ENCODE measurements around the gene ATP2A1.
"Not testable (repeated sequence)": the region's sequence is repeated elsewhere in the genome, so short reads cannot be mapped to it uniquely, and the experiment has no call there.

ATP2A1 gene

DNA sequence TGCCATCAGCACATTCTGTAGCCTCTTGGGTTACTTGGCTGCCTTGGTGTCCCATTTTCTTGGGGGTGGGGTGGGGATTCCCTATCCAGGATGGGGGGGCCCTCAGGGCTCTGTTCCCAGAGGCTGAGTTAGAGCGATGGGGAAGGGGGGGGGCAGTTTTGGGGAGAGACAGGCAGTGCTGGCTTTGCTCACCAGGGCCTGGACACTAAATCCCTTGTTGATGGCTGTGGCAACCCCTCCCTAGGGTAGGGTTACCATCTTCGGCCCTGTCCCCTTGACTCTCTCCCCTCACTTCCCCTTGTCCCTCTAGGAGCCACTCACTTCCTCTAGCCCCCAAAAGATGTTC lies 660 bp upstream of the ATP2A1 start:
- Histone ChIP-seq H3K4me3 (no peak overlapping the region), H3K27ac (no peak overlapping the region)
- no peak for DNase-seq (ENCODE audit: low spot score)
- TF ChIP-seq CTCF (IDR thresholded peaks at IDR 0.05) = no peak

GRCh38 chr16:28879261-28879840 lies 1.1 kb downstream of the ATP2A1 start:
- peak overlapping the region in 1 of 2 donors; percentile 27 for H3K27ac ChIP-seq
- no peak for DNase-seq (ENCODE audit: low spot score)
- TF ChIP-seq CTCF (IDR thresholded peaks at IDR 0.05) = no peak
- H3K4me3 ChIP-seq = peak overlapping the region; percentile 85

DNA sequence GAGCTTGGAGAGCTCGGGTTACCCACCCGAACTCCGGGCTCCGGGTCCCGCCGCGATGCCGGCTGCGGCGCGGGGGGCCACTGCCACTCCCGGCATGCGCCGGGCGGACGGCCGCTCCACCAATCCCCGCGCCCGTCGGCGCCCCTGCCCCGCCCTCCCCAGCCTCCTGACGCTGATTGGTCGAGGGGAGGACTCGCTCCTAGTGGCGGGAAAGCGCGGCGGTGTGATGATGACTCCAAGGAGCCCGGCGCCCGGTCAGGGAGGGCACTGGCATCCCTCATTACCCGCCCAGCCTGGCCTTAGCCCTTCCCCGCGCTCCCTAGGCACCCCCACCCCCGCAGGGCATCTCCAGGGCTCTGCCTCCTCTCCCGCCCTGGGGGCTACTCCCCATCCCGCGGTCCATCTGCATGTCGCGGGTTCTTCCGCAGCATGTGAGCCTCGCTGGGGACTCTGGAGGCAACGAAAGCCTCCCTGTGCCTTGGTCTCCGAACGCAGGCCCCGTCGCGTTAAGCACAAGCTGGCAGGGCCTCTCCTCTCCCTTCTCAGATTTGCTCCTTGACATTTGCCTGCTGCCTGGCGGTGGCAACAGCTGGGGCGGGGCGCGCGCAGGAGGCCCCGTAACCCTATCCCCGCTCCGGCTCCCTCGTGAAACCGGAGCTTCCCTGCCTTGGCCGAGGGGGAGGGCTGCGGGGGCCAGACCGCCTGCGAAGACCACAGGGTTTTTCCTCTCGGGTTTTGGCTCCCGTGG lies 1.7 kb downstream of the ATP2A1 start:
- Histone ChIP-seq H3K27ac (peak overlapping the region in 1 of 2 donors; percentile 27), H3K4me3 (peak overlapping the region; percentile 85)
- TF ChIP-seq CTCF (IDR thresholded peaks at IDR 0.05) = no peak
- peak; percentile 91 for DNase-seq (ENCODE audit: low spot score)

- DNase-seq (ENCODE audit: low spot score) = no peak
- TF ChIP-seq CTCF (IDR thresholded peaks at IDR 0.05) = no peak
- no peak overlapping the region for H3K27ac ChIP-seq
- peak overlapping the region; percentile 85 for H3K4me3 ChIP-seq
These were observed 2.3 kb downstream of the ATP2A1 start for GRCh38 chr16:28880589-28880915.

DNA sequence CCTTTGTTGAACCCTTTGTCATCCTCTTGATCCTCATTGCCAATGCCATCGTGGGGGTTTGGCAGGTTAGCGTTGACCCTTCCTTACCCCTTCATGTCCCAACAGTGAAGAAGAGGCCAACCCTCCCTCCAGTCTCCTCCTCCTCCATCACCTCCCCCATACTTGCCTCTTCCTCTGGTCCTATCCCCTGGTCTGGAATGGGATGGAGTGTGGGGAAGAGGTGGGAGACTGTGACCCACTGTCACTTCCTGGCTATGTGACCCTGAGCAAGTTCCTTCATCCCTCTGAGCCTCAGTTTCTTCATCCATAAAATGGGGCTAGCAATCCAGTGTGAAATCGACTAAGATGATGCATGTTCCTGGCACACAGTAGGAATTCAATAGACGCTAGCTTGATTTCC lies 2.7 kb downstream of the ATP2A1 start:
- Histone ChIP-seq H3K27ac (no peak overlapping the region), H3K4me3 (no peak overlapping the region)
- no peak for DNase-seq (ENCODE audit: low spot score)
- TF ChIP-seq CTCF (IDR thresholded peaks at IDR 0.05) = no peak

DNA sequence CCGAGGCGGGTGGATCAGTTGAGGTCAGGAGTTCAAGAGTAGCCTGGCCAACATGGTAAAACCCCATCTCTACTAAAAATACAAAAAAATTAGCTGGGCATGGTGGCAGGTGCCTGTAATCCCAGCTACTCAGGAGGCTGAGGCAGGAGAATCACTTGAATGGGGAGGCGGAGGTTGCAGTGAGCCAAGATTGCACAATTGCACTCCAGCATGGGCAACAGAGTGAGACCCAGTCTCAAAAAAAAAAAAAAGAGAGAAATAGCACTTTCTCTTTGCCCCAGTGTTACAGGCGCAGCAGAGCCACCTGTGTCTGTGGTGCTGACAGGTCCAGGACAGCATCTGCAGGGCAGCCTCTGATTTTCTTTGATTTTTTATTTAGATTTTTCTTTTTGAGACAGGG lies 3.3 kb downstream of the ATP2A1 start:
- H3K27ac ChIP-seq; DNase-seq (ENCODE audit: low spot score); H3K4me3 ChIP-seq: not testable (repeated sequence)

DNA sequence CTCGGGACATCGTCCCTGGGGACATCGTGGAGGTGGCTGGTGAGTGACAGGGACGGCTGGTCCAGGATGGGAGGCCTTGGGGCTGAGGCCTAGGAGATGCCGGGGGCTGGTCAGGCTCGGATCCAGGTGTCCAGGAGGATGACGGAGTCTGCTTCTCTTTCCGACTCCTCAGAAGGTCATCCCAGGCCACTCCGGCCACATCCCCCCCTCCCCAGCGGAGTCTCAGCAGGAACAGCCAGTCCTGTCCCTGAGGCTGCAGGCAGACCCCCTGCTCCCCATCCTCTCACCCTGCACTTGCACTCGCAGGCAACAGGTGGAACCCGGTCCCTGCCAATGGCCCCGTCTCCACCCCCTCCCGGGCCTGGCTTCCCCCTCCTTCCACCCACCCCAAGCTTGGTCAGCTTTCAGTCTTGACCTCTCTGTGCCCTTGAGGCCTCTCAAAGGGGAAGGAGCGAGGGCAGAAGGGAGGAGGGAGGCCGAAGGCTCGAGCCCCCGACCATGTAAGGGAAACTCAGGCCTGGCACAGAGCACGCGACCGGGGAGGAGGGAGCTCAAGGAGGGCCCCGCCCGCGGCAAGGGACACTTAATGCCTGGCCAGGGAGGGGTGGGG lies 4.4 kb downstream of the ATP2A1 start:
- no peak for TF ChIP-seq CTCF (IDR thresholded peaks at IDR 0.05)
- no peak for DNase-seq (ENCODE audit: low spot score)
- no peak overlapping the region for H3K4me3 ChIP-seq
- no peak overlapping the region for H3K27ac ChIP-seq

All from coronary artery (tissue), 2 donors.